ENCODE data around the gene GRAP. TPM values are rescaled to one million over a fixed set of nuclear protein-coding genes. Genes with fewer than 3 reads are reported as not detected.

Gene GRAP
- total and polyA plus RNA-seq, 9 of the 15 experiments (the other 6 are each of a cell fraction or from before 2014, with no cell fraction given), result 0.07 to 0.41 (median 0.19) TPM; not detected in 5

- BruUV-seq (replicated peaks), result no TSS peak
- peak; percentile 53 to 75 (median 57) for DNase-seq (ENCODE audit: extremely low read depth in 1 of 4, low spot score in 3 of 4)
- WGBS (ENCODE audit: insufficient coverage, low coverage, missing lambda C conversion rate), result 19% methylated on average over 22 of the region's 30 CpGs
- peak; percentile 84 for ATAC-seq
- Histone ChIP-seq H2AFZ (ENCODE audit: low read depth, low read length) (peak overlapping the region; percentile 11; the same call in 1 of the 2 replicates), H3K4me3 (no peak overlapping the region), H3K9ac (ENCODE audit: insufficient read depth in 1 of 2, low read depth in 2 of 2, low read length in 2 of 2) (peak overlapping the region; percentile 9 to 83; a peak in 3 of 4 replicates), H4K20me1 (replicated peaks; ENCODE audit: control insufficient read depth, insufficient read depth, low read length) (no peaks in the 10 kb centered on the region), H3K79me2 (ENCODE audit: control insufficient read depth, insufficient read depth, low read length) (no peaks in the 10 kb centered on the region), H3K9me3 (replicated peaks; ENCODE audit: control insufficient read depth, insufficient read depth, low read depth, low read length) (no peaks in the 10 kb centered on the region), H3K4me1 (replicated peaks in 1 of 2; ENCODE audit: control insufficient read depth in 2 of 2, insufficient read depth in 2 of 2, low read length in 2 of 2) (peaks cover 10 to 36% of the 10 kb centered on the region in 2 experiments; a peak in 4 of 5 replicates), H3K9me1 (ENCODE audit: control insufficient read depth, insufficient read depth, low read length) (no peaks in the 10 kb centered on the region), H3K27me3 (ENCODE audit: control insufficient read depth in 2 of 2, insufficient read depth in 2 of 2, low read length in 2 of 2) (no peaks in the 10 kb centered on the region), H3K36me3 (ENCODE audit: control insufficient read depth, insufficient read depth, low read length) (peaks cover 37% of the 10 kb centered on the region; the same call in 1 of the 3 replicates), H3K4me2 (ENCODE audit: insufficient read depth, low read length) (peak overlapping the region; percentile 4; the same call in 1 of the 2 replicates), H3K27ac (ENCODE audit: extremely low read depth, low read depth, low read length) (peak overlapping the region; percentile 69; the same call in 2 of the 3 replicates)
- no peak for FAIRE-seq
- intact Hi-C loops (cut with micrococcal nuclease) (no loop called here), in situ Hi-C loops (cut with MboI) (no loop called here)
- CTCF ChIA-PET (ENCODE audit: low intra/inter-chr PET ratio), result no interaction called here
- POLR2A ChIA-PET, result interaction anchor here (1.6 kb wide), 1 partner anchor 14 kb away, joined by 4 read pairs; no protein-coding TSS in a partner anchor
- 0 out of 2 replicates have a peak, but pooled peaks have one; percentile 61 for TF ChIP-seq ZNF395 (CRISPR knock-in tag; IDR thresholded peaks at IDR 0.05)
- TF ChIP-seq HMGN3 (IDR thresholded peaks at IDR 0.05; ENCODE audit: borderline replicate concordance, extremely low read depth, insufficient read length, low read depth, low read length), result peak; percentile 12
- no peak for TF ChIP-seq ZNF318 (IDR thresholded peaks at IDR 0.05; ENCODE audit: borderline replicate concordance in 1 of 2, low read depth in 1 of 2)
- 0 out of 2 replicates have a peak, but pooled peaks have one; percentile 15 for TF ChIP-seq ATF7 (IDR thresholded peaks at IDR 0.05)
- TF ChIP-seq FOSL1 (tag; conservative IDR thresholded peaks at IDR 0.05), result peak; percentile 74
- TF ChIP-seq CREM (IDR thresholded peaks at IDR 0.05; ENCODE audit: low read depth), result no peak
- peak; percentile 65; the same call in 1 of the 2 replicates for TF ChIP-seq SOX6 (IDR thresholded peaks at IDR 0.05)
- no peak for TF ChIP-seq MTA2 (IDR thresholded peaks at IDR 0.05; ENCODE audit: low read depth)
- peak; percentile 81 for TF ChIP-seq L3MBTL2 (IDR thresholded peaks at IDR 0.05)
- no peak for TF ChIP-seq ZNF134 (CRISPR knock-in tag; conservative IDR thresholded peaks at IDR 0.05)
- peak; percentile 64 for TF ChIP-seq BHLHE40 (IDR thresholded peaks at IDR 0.05; ENCODE audit: low read length)
- TF ChIP-seq ZNF253 (CRISPR knock-in tag; conservative IDR thresholded peaks at IDR 0.05), result no peak
These were observed 64.9 kb downstream of the GRAP start for GRCh38 chr17:18981642-18982424.

Measured in K562 (cell line).